ENCODE data around the gene HCRTR2. TPM values are rescaled to one million over a fixed set of nuclear protein-coding genes. Genes with fewer than 3 reads are reported as not detected.
A peak's percentile ranks its signal among the peaks of the same experiment; 100 is the strongest.
"Not testable (repeated sequence)": the region's sequence is repeated elsewhere in the genome, so short reads cannot be mapped to it uniquely, and the experiment has no call there.

The HCRTR2 gene
- total RNA-seq, 1 donor from 2014 or later, result not detected

DNA sequence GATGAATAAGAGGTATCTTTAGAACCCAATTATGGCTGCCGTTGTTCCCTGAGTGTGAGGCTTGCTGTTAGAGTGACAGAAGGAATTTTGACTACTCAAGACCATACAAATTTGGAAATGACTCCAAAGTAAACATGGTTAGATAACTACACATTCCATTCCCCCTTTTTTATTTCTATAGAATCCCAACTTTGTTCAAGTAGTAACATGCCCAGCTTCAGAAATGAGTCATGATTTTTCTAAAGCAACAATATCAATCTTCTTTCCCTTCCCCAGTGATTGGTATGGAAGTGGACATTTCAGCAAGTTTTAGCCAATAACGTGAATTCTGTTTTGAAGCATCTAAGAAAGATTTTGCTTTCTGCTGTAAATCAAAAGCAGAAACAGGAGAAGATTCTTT, 37.8 kb downstream of the HCRTR2 start:
- DNase-seq (ENCODE audit: low read depth), result no peak

- DNase-seq (ENCODE audit: low read depth), result no peak
Measured at GRCh38 chr6:55220961-55221360, 46.6 kb downstream of the HCRTR2 start.

- DNase-seq (ENCODE audit: low read depth), result no peak
Measured at GRCh38 chr6:55227862-55228261, 53.5 kb downstream of the HCRTR2 start.

DNA sequence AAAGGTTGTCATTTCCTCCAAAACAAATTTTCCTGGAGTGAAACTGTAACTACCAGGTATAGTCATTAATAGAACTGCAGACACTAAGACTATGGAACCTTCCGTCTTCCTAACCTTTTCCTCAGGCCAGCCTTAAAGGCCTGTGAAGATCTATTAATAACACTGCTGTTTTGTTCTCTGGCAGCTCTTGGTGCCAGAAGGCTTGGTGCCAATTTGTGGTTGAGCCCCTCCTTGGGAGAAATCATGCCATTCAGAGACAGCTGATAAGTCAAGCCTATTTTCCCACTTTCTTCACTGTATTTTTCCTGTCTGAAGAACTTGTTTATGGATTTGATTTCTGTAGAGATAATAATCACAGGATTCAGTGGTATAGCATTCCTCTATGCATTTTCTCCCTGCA, 64.8 kb downstream of the HCRTR2 start:
- DNase-seq (ENCODE audit: low read depth), result peak; percentile 29

DNA sequence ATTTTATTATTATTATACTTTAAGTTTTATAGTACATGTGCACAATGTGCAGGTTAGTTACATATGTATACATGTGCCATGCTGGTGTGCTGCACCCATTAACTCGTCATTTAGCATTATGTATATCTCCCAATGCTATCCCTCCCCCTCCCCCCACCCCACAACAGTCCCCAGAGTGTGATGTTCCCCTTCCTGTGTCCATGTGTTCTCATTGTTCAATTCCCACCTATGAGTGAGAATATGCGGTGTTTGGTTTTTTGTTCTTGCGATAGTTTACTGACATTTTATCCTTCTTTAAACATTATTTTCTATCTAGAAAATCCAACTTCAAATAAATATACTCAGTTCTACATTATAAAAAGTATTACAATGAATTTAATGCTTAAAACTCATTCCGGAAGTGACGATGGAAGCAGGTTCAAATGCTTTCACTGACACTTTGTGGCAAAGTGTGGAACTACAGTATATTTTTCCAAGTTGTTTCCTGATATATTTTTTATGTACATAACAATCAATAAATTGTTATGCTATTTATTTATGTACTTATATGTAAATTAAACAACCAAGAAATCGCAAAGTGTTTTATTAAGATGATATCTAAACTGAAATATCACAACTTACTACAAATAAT, 66.8 kb downstream of the HCRTR2 start:
- DNase-seq (ENCODE audit: low read depth), result peak; percentile 31

DNA sequence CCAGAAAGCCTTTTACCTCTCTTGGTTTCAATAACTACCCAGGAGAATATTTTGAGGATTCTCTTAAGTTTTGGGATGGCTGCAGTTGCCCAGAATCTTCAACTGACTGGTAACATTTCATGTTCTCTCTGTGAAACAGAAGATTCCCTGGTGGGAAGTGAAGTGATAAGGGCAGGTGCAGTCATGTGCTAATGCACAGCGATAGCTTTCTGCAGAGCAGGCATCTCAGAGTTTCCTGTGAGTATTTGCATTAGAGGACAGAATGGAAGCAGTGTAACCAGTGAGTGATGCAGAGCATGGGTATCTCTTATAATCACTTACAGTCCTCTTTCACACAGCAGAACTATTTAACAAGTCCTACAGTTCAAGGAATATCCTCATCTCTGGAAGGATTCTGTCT, 76.1 kb downstream of the HCRTR2 start:
- no peak for DNase-seq (ENCODE audit: low read depth)

GRCh38 chr6:55255113-55255512, 80.8 kb downstream of the HCRTR2 start:
- no peak for DNase-seq (ENCODE audit: low read depth)

GRCh38 chr6:55260181-55260580, 85.9 kb downstream of the HCRTR2 start:
- no peak for DNase-seq (ENCODE audit: low read depth)

DNA sequence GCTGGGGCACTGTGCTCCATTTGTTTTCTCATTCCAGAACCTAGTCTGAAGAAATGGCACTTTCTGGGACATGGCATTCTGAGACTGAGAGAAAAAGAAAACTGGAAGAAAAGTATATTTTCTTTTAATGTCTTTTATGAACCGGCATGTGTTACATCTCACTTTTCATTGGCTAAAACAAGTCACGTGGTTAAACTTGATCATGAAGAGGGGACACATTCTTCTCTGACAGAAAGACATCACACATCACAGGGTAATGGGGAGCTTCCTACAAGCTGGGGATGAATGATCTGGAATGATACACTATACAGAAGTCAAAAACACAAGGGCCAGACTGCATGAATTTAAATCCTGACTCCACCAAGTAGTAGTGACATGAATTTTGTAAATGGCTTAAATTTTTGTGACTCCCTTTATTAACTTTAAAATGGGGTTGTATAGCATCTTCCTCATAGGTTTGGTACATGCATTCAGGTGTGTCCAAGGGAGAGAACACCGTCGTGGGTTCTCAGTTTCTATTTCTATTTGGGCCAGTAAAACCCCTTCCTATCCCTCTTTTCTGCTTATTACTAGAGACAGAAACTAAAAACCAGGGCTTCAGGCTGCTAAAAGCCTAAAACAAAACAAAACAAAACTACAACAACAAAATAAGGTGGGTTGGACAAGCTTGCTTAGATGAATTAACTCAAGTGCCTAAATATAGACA, 91.2 kb downstream of the HCRTR2 start:
- DNase-seq (ENCODE audit: low read depth), result no peak

- DNase-seq (ENCODE audit: low read depth), result no peak
Measured at GRCh38 chr6:55266896-55267295, 92.6 kb downstream of the HCRTR2 start.

DNA sequence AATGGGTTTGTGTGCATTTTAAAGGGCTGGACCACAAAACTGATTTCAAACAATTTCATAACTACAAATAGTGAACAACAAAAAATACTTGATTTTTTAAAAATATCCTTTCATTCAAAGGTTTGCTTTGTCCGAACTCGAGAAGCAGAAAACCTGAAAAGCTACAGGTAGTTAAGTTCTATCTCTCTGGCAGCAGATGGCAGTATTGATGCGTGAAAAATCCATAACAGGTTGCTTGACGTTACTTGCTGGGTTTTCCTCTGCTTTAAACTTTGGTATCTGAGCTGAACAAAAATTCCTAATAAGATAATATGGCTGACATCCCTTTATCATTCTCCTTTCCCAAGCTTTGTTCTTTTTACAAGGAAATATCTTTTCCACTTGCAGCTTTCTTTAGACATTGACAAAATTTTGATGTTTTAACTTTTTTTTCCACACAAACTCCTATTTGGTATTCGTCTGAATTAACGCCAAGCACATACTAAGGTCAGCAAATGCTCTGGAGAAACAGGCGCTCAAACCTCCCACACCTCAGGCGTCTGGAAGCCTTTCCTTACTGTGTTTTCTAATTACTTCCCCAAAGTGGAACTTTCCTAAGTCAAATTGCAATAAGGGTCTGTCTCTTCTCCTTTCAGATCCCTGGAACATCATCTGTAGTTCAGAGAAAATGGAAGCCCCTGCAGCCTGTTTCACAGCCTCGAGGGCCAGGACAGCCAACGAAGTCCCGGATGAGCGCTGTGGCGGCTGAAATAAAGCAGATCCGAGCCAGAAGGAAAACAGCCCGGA, 102.6 kb downstream of the HCRTR2 start:
- DNase-seq (ENCODE audit: low read depth), result peak; percentile 74

DNA sequence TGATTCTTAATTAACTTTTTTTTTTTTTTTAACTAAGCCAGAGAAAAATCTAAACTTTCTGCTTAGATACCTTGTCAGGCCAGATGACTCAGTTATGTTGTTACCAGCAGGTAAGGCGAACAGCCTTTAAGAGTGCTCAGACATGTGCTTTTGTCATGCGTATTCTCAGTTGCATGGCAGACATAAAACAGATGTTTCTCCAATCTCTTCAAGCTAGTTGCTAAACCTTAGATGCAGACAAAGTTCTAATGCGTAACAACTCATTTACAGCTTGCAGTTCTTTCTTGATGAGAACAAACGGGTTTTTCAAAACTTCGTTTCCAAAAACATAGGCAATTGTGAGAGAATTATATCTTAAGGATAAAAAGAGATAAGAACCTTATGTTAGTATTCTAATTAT, 103.3 kb downstream of the HCRTR2 start:
- DNase-seq (ENCODE audit: low read depth), result no peak

DNA sequence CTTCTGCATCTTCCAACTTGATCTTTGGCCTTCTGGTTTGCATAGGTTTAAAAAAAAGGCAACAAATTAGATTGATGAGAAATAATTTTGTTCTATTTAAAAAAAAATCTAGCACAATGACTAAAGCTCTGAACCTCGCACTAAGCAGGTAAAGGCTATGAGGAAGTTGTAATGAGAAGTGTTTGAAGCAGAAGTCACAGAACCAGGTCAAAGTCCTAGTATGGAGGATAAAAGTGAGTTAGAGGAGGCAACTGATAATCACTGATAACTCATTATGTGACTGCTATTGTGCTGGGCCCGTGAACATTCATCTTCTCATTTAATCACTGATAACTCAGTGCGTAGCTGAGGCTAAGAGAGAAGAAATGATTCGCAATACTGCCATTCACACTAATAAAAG, 106.9 kb downstream of the HCRTR2 start:
- no peak for DNase-seq (ENCODE audit: low read depth)

GRCh38 chr6:55282115-55282514, 107.8 kb downstream of the HCRTR2 start:
- no peak for DNase-seq (ENCODE audit: low read depth)

DNA sequence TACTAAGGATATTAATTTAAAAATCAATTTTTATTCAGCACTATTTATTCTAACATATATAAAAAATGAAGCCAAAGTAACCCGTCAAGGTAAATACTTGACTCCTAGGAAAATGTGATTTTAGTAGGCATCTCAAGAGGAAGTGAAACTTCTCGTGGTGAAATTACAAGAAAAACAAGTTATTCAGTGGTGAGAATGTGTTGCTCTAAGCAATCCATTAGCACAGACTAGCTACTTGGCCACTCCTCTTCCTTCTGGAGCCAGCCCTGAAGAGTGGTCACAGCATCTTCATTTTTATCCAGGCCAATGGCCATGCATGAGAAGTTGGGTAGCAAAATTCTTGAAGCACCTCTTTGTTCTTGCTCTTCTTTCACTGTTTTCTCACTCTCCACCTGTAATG, 112.5 kb downstream of the HCRTR2 start:
- peak; percentile 5 for DNase-seq (ENCODE audit: low read depth)

GRCh38 chr6:55290736-55291135, 116.4 kb downstream of the HCRTR2 start:
- DNase-seq (ENCODE audit: low read depth), result peak; percentile 3

- DNase-seq (ENCODE audit: low read depth), result peak; percentile 4
Measured at GRCh38 chr6:55293116-55293515, 118.8 kb downstream of the HCRTR2 start.

DNA sequence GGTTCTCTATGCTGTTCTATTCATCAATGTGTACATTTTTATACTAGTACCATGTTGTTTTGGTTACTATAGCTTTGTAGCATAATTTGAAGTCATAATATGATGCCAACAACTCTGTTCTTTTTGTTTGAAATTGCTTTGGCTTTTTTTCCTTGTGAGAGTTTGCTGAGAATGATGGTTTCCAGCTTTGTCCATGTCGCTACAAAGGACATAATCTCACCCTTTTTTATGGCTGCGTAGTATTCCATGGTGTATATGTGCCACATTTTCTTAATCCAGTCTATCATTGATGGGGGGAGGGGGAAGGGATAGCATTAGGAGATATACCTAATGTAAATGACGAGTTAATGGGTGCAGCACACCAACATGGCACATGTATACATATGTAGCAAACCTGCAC, 122.9 kb downstream of the HCRTR2 start:
- DNase-seq (ENCODE audit: low read depth), result not testable (repeated sequence)

- DNase-seq (ENCODE audit: low read depth), result no peak
Measured at GRCh38 chr6:55299286-55299985, 125.1 kb downstream of the HCRTR2 start.

DNA sequence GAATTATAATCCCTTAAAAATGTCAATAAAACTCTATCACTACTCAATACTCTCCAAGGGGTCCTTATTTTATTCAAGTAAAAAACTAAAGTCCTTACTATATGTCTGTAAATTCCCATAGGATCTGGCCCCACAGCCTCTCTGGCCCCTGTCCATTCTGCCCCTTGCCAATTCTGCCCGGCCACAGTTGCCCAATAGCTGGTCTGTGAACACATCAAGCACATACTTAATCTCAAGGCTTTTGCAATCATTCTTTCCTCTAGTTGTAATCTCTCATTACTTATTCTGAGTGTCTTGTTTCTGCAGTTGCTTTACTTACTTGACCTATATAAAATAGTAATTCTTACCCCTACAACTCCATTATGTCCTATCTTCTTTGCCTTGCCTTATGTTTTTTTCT, 130.4 kb downstream of the HCRTR2 start:
- DNase-seq (ENCODE audit: low read depth), result no peak

DNA sequence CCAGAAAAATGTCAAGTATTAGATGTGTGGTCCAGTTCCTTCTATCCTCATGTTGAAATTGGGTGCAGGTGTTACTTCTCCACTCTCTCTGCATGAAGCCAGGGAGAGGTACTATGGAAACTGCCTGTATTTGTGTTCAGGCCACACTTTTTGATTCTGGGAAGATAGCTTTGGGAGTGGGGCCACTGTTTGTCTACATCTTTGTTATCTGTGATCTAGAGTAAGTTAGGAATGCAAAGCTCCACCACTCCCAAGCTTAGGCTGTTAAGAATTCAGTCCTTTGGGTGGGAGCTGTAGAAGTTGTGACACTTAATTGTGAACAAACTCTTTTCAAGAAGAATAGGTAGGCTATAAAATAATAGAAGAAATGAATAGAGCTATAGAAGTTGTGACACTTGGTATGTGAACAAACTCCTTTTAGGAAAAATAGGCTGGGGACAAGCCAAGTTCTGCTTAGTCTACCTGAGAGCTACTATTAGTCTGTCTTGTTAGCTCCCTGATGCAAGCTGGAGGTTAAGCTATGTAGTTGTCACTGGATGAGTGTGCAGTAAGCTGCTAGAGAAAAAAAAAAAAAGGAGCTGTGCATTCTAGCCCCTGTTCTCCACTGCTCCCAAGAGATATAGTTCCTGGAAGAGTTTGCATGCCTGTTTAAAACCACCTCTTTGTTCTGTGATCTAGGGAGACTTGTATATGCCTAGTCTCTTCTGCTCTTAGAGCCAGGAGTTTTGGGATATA, 145.8 kb downstream of the HCRTR2 start:
- DNase-seq (ENCODE audit: low read depth), result no peak

GRCh38 chr6:55320696-55321086, 146.4 kb downstream of the HCRTR2 start:
- DNase-seq (ENCODE audit: low read depth), result no peak

All from renal cortical epithelial cell (primary cell).